Amygdala (tissue), 56 donors: ENCODE data around the gene P2RX7.
A peak's percentile ranks its signal among the peaks of the same experiment; 100 is the strongest.
"Not testable (repeated sequence)": the region's sequence is repeated elsewhere in the genome, so short reads cannot be mapped to it uniquely, and the experiment has no call there.

Experiments
- DNase-seq, 56 donors: peaks; one replicate each; lab custom pipeline; 2025; lab: John Stamatoyannopoulos, UW

Gene P2RX7

DNA sequence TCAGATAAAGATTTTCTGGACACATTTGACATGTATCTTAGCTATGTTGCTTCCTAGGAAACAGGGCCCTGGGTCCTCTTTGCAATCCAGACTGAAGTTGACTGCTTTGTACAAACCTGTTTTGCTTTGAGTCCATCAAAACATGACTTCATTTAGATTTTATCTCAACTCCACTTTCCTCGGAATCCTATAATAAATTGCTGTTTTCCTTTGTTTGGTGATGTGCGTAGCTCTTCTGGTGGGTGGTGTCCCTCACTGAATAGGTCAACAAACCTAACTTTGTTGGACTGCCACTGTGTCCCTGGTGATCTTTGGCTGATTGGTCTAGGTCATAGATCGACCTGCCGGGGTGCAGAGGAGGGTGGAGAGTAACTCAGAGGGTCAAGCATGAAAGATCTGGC is 735 bp upstream of the P2RX7 start:
- peak in 6 of 56 donors; percentile 8 to 53 (median 32) for DNase-seq

DNA sequence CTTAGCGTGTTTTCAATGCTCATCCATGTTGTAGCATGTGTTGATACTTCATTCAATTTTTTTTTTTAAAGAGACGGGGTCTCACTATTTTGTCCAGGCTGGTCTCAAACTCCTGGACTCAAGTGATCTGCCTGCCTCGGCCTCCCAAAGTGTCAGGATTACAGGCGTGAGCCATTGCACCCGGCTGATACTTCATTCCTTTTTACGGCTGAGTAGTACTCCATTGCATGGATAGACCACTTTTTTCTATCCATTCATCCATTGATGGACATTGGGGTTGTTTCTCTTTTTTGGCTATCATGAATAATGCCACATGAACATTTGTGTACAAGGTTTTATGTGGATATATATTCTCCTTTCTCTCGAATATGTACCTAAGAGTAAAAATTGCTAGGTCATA is 1.2 kb downstream of the P2RX7 start:
- DNase-seq = no peak

DNA sequence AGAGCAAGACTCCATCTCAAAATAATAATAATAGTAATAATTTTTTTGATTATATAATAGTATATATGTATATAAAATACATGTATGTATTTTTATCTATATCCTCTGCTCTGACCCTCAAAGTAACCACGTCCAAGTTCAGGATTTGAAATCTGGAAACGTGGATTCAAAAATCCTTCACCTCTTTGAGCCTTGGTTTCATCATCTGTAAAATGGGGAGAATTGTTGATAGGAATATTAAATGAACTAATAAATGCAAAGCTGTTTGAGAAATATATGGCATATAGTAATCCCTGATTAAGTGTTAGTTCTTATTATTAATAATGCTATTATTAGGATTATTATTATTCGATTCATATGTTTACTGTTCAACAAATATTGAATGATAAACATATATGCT is 2.6 kb downstream of the P2RX7 start:
- DNase-seq = no peak

DNA sequence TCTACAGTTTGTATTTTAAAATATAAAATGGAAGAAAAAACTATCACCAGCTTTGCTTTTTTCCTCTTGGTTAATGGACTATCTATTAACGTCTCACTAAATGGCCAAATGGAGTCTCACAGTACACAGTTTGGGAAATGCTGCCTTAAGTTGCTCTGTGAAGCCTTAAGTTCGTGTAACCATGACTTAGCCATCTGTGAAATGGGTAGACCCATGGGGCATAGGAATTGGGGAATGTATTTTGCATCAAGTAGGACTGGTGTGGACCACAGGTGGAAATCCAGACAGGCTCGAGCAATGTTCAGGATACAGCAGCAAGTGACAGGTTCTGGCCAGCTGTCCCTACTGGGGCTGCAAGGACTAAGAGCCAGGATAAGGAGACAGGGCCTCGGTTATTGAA is 4.8 kb downstream of the P2RX7 start:
- no peak for DNase-seq

DNA sequence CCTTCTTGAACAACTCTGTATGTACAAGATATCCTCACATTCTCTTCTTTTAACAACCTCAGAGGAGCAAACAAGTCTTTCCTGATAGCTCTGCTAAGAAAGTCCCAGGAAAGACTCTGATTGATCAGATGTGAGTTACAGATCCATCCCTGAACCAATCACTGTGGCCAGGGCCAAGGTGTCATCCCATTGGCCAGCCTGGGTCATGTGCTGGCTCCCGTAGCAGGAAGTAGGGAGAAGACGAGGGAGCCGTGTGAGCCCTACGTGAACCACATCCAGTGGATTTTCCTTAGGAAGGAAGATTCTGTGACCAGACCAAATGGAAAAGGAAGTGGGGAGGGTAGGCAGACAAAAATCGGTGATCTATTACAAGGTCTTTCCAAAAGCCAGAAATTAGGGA is 5.6 kb downstream of the P2RX7 start:
- peak in 1 of 56 donors; percentile 6 for DNase-seq

DNA sequence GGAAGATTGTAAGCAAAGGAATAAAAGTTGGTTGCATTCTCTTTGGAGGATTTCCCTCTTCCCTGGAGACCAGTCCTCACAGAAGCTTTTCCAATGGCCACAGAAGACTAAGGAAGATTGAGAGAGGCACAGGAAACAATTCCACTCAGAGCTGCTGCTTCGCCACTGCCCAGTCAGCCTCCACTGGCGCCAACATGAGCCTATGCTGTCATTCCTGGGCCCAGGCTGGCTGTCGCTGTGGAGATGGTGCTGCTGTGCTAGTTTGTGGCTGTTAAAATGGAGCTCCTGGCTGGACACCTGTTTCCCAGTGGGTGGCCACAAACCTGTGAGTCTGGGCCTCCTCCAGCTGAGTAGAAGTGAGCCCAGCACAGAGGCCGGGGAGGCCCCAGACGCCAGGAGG is 6.6 kb downstream of the P2RX7 start:
- DNase-seq = peak in 33 of 56 donors; percentile 6 to 78 (median 30)

DNA sequence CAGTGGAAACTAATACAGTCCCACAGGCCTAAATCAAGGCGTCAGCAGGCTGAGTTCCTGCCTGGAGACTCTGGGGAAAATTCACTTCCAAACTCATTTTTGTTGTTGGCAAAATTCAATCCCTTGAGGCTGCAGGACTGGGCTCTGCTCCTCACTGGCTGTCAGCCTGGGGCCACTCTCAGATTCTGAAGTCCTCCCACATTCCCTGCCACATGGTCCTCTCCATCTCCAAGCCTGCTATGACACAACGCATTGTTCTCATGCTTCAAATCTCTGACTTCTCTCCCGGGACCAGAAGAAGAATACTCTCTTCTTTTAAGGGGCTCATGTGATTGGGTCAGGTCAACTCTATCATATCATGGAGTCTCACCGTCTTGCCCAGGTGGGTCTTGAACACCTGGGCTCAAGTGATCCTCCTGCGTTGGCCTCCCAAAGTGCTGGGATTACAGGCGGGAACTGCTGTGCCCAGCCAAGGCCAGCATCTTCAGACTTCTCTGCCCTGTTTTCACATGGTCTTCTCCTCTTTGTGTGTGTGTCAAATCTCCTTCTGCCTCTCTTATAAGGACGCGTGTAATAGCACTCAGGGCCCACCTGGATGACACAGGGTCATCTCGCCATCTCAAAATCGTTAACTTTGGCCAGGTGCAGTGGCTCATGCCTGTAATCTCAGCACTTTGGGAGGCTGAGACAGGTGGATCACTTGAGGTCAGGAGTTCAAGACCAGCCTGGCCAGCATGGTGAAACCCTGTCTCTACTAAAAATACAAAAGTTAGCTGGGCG is 9.7 kb downstream of the P2RX7 start:
- no peak for DNase-seq

DNA sequence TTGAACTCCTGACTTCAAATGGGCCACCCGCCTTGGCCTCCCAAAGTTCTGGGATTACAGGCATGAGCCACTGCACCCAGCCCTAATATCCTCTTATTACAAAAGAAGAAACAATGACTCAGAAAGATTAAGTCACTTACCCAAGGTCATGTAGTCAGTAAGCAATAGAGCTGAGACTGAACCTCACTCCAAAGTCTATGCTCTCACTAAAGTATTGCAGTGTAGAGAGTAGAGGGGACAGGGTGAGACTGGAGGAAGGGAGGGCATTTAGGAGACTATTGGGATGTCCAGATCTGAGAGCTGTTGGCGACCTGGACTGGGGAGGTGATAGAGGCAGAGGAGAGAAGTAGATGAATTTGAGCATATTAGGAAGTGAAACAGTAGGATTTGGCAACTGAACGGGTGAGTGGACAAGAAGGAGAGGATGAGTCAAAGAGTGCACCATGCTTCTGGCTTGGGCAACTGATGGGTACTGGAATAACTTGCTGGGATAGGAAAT is 11.8 kb downstream of the P2RX7 start:
- DNase-seq = no peak

DNA sequence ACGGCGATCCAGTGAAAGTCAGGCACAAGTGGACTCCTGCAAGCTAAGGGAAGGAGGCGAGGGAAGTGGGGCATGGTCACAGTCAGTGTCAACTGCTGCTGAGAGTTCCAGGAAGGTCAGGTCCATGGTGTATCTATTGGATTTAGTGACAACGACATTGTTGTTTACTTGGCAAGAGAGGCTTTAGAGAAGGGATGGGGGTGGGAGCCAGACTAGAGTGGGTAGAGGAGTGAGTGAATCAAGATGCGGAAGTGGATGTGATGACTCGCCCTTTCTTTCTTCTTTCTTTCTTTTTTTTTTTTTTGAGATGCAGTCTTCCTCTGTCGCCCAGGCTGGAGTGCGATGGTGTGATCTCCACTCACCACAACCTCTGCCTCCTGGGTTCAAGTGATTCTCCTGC is 12.5 kb downstream of the P2RX7 start:
- DNase-seq = peak in 4 of 56 donors; percentile 1 to 19 (median 9)

DNA sequence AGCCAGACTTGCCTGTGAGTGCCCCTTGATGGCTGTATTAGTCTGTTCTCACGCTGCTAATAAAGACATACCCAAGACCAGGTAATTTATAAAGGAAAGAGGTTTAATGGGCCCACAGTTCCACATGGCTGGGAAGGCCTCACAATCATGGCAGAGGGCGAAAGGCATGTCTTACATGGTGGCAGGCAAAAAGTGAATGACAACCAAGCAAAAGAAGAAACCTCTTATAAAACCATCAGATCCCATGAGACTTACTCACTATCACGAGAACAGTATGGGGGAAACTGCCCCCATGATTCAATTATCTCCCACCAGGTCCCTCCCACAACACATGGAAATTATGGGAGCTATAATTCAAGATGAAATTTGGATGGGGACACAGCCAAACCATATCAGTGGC is 16.6 kb downstream of the P2RX7 start:
- DNase-seq = not testable (repeated sequence)

DNA sequence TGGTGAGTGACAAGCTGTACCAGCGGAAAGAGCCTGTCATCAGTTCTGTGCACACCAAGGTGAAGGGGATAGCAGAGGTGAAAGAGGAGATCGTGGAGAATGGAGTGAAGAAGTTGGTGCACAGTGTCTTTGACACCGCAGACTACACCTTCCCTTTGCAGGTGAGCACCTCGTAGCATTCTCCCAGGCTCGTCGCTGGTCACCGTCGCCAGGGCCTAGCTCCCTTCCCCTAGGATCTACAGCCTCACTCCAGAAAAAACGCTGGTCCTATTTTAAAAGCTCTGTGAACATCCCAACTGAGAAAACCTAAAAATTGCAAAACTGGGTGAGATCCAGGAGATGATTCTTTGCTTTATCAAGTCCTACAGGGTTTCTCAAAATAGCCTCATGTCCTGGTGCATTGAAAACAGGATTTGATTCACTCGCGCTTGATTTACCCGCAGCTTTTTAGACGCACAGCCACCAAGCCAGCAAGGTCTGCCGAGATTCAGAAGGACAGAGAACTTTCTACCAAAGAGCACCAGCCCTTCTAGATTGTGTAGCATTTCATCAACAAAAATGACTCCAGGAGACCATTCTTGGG is 22.2 kb downstream of the P2RX7 start:
- peak in 2 of 56 donors; percentile 16 to 56 for DNase-seq

DNA sequence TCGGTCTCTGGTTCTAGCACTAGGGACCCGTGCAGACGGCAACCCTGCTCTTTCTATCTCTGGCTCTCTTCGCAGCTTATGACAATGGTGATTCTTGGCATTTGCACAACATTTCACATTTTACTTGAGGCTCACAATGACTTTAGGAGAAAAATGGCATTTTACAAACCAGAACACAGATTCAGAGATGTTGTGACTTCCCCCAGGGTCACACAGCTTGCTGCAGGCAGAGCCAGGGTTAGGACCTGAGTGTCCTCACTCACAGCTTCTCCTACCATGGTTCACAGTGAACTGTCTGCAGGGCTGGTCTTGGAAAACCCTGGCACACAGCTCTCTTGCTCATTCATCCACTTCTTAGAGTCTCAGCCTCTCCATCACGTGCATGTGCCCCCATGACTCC is 23.7 kb downstream of the P2RX7 start:
- DNase-seq = no peak

DNA sequence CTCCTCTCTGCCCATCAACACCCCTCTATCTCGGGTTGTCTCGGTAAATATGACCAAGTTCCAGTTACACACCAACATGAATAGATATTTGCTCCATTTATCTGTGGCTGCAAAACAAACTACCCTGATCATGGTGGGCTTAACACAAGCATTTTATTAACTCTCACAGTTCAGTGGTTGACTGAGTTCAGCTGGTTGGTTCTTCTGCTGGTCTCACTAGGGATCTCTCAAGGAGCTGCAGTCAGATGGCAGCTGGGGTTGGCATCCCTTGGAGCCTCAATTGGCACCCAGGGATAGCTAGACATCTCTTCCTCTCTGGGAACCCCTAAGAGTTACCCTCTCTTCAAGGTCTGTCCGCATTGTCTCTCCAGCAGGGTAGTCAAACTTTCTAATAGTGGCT is 25.4 kb downstream of the P2RX7 start:
- no peak for DNase-seq

DNA sequence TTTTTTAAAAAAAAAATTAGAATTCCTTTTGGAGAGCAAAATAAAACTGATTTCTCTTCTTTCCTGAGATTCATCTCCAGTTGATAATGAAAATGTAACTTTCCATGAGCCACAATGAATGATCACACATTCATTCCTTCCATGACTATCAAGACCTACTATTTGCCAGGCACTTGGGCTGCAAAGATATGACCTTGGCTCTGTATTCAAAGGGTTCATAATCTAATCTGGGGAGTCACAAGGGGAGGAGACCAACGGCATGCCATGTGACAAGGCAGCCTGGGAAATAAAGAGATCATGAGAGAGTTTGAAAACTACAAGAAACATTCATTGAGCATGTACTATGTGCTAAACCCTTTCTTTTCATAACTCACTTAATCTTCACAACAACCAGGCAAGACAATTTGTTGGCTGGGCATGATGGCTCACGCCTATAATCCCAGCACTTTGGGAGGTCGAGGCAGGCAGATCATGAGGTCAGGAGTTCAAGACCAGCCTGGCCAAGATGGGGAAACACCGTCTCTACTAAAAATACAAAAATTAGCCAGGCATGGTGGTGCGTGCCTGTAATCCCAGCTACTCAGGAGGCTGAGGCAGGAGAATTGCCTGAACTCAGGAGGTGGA is 26.2 kb downstream of the P2RX7 start:
- DNase-seq = not testable (repeated sequence)

DNA sequence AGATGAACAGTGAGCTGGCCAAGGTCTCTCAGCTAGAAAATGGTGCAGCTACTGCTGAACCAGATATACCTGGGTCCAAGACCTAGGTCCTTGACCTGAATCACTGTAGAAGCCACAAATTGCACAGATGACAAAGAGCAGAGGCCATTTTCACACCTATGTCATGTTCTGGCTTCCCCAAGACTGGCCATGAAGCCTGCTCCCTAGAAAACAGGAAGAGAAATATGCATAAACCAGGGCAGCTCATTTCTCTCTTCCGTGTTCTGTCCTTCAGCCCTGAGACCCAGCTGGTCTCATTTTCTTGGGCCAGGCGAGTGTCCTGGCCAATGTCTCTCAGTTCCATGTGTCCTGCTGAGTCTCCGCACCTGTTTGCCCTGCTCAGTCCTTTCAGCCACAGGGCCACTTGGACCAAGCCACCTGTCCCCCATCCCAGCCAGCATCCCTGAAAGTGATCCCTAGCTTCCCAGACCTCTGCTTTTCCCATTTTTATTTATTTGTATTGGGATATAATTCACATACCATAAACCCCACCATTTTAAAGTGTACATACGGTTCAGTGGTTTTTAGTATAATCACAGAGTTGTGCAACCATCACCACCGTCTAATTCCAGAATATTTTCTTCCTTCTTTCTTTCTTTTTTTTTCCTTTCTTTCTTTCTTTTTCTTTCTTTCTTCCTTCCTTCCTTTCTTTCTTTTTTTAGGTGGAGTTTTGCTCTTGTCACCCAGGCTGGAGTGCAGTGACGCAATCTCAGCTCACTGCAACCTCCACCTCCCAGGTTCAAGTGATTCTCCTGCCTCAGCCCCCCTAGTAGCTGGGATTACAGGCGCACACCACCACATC is 27.0 kb downstream of the P2RX7 start:
- DNase-seq = no peak

DNA sequence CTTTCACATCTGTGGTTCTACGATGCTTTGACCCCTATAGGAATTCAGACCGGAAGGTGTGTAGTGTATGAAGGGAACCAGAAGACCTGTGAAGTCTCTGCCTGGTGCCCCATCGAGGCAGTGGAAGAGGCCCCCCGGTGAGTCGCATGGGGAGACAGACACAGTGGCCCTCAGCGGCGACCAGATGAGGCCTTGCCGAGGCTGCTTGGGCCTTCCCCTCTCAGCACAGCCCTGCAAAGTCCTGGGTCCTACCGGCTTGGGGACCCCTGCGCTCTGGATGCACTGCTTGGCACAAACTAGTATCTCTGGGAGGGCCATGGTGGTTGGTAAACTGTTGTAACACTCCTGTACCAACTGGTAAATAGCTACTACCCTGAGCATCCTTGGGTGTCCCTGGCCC is 29.7 kb downstream of the P2RX7 start:
- DNase-seq = no peak

DNA sequence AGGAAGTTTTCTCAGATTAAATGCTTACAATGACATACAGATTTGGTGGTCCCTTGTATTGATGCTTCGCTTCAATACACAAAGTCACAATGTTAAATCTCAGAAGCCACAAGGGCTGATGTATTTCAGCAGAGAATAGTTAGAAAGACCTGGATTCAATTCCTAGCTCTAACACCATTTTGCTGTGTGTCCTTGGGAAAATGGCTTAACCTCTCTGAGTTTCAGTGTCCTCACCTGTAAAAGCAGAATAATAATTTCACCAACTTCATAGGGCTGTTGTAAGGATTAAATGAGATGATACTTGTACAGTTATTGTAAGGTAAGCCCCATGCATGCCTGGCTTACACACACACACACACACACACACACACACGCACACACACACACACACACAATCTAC is 30.3 kb downstream of the P2RX7 start:
- DNase-seq = no peak

DNA sequence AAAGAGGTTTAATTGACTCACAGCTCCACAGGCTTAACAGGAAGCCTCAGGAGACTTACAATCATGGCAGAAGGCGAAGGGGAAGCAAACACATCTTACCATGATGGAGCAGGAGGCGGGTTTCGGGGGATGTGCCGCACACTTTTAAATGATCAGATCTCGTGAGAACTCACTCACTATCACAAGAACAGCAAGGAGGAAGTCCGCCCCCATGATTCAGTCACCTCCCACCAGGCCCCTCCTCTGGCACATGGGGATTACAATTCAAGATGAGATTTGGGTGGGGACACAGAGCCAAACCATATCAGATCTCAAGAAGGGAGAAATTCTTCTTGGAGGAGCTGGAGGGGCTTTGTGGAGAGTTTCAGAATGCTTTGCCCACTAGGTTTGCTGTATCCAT is 32.2 kb downstream of the P2RX7 start:
- not testable (repeated sequence) for DNase-seq

DNA sequence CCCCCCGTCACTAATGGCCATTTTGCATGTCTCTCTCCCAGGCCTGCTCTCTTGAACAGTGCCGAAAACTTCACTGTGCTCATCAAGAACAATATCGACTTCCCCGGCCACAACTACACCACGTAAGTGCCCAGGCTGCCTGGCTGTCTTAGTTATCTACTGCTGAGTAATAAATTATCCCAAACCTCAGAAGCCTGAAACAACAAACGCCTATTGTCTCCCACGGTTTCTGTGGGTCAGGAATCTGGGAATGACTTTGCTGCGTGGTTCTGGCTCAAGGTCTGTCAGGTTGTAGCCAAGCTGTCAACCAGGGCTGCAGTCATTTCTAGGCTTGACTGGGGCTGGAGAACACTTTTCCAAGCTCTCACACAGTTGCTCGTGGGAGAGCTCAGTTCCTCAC is 32.6 kb downstream of the P2RX7 start:
- no peak for DNase-seq

DNA sequence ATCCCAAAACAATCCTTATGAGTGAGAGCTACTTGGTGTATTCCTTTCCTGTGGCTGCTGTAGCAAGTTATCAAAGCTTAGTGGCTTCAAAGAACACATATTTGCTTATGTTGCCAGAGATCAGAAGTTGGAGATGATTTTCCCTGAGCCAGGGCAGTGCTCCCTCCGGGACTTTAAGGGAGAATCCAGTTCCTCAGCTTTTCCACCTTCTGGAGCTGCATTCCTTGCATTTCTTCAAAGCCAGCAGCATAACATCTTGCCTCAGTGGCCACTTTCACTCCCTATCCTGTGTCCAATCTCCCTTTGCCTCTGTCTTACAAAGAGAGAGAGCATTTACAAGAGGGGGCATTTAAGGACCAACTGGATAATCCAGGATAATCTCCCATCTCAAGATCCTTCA is 33.7 kb downstream of the P2RX7 start:
- no peak for DNase-seq
